Measurements from ENCODE around the gene ABCB11. TPM values are rescaled to one million over a fixed set of nuclear protein-coding genes. Genes with fewer than 3 reads are reported as not detected.

Gene ABCB11
- total RNA-seq, 1 donor, result not detected

- no peak for DNase-seq (ENCODE audit: low read depth)
- TF ChIP-seq, protein P1, sequence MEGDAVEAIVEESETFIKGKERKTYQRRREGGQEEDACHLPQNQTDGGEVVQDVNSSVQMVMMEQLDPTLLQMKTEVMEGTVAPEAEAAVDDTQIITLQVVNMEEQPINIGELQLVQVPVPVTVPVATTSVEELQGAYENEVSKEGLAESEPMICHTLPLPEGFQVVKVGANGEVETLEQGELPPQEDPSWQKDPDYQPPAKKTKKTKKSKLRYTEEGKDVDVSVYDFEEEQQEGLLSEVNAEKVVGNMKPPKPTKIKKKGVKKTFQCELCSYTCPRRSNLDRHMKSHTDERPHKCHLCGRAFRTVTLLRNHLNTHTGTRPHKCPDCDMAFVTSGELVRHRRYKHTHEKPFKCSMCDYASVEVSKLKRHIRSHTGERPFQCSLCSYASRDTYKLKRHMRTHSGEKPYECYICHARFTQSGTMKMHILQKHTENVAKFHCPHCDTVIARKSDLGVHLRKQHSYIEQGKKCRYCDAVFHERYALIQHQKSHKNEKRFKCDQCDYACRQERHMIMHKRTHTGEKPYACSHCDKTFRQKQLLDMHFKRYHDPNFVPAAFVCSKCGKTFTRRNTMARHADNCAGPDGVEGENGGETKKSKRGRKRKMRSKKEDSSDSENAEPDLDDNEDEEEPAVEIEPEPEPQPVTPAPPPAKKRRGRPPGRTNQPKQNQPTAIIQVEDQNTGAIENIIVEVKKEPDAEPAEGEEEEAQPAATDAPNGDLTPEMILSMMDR (IDR thresholded peaks at IDR 0.05; ENCODE audit: insufficient read depth, low read length), result no peak
- no peak overlapping the region for H3K4me3 ChIP-seq (ENCODE audit: low read depth, low read length)
Observed at GRCh38 chr2:168981651-168982050, 49.5 kb downstream of the ABCB11 start.

DNA sequence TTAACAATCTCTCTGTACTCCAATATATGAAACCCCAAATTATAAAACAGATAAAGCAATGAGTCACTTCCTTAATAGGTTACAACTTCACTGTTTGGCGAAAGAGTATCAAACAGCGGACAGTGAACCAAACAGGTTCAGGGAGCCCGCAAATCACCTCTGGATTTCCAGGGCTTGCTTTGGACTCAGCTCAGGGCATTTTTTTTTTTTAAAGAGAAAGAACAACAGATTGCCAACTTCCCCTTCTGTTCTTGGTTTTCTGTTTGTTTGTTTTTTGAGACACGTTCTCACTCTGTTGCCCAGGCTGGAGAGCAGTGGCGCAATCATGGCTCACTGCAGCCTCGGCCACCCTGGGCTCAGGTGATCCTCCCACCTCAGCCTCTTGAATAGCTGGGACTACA is 52.7 kb downstream of the ABCB11 start:
- H3K4me3 ChIP-seq (ENCODE audit: low read depth, low read length), result no peak overlapping the region
- no peak for DNase-seq (ENCODE audit: low read depth)
- TF ChIP-seq, protein P1 (IDR thresholded peaks at IDR 0.05; ENCODE audit: insufficient read depth, low read length), result no peak

DNA sequence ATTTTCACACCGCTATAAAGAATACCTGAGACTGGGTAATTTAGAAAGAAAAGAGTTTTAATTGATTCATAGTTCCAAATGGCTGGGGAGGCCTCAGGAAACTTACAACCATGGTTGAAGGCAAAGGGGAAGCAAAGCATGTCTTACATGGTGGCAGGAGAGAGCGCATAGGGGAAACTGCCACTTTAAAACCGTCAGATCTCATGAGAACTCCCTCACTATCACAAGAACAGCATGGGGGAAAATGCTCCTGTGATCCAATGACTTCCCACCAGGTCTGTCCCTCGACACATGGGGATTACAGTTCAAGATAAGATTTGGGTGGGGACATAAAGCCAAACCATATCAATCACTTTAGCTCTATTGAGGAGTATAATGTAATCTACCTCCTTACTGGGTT is 53.5 kb downstream of the ABCB11 start:
- TF ChIP-seq, protein P1 (IDR thresholded peaks at IDR 0.05; ENCODE audit: insufficient read depth, low read length), result no peak
- H3K4me3 ChIP-seq (ENCODE audit: low read depth, low read length), result no peak overlapping the region
- no peak for DNase-seq (ENCODE audit: low read depth)

DNA sequence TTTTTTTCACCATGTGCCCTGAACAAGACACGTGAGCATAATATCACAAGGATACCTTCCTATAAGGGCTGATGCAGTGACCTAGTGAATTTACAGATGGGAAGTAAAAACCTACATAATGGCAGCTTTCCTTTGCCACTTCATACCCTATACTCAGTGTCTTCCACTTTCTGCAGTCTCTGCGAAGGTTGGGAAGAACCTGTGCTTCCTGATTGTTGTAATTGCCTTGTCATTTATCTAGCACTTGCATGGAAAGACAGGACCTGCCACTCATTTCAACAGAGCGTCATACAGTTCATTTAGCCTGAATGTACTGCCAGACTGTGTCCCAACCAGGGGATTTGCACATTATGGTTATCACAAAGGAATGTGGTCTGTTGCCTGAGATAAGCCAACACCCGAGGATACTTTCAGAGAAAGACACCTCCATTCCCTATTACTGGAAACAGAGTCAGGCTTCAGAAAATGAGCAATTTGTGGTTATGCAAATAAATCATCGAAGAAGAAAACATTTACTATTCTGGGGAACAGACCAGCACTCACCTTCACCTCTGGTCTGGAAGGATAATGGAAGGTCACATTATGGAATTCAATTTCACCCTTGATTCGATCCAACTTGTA is 55.0 kb downstream of the ABCB11 start:
- TF ChIP-seq, protein P1 (IDR thresholded peaks at IDR 0.05; ENCODE audit: insufficient read depth, low read length), result no peak
- no peak for DNase-seq (ENCODE audit: low read depth)
- H3K4me3 ChIP-seq (ENCODE audit: low read depth, low read length), result no peak overlapping the region

GRCh38 chr2:168974428-168974827 is 56.7 kb downstream of the ABCB11 start:
- TF ChIP-seq, protein P1 (IDR thresholded peaks at IDR 0.05; ENCODE audit: insufficient read depth, low read length), result no peak
- H3K4me3 ChIP-seq (ENCODE audit: low read depth, low read length), result no peak overlapping the region
- no peak for DNase-seq (ENCODE audit: low read depth)

DNA sequence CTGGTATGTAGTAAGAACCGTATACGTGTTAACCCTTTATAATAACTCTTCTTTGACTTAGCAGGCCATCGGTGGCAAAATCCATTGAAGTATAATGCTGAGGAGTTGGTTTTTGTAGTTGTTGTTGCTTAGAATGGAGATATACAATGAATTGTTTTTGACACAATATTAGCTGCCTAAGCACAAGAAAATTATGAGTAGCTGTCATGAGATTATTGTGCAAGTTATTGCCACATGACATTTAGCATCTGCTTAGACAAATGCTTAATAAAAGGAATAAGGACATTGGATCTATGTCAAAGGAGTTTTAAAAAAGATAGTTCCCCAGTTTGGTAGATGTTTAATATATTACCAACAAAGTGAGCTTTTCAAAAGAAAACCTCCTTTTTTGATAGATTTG is 59.9 kb downstream of the ABCB11 start:
- no peak for DNase-seq (ENCODE audit: low read depth)
- TF ChIP-seq, protein P1 (IDR thresholded peaks at IDR 0.05; ENCODE audit: insufficient read depth, low read length), result no peak
- H3K4me3 ChIP-seq (ENCODE audit: low read depth, low read length), result no peak overlapping the region

- TF ChIP-seq, protein P1 (IDR thresholded peaks at IDR 0.05; ENCODE audit: insufficient read depth, low read length), result no peak
- H3K4me3 ChIP-seq (ENCODE audit: low read depth, low read length), result no peak overlapping the region
- DNase-seq (ENCODE audit: low read depth), result no peak
Observed at GRCh38 chr2:168970711-168971233, 60.4 kb downstream of the ABCB11 start.

All from fibroblast of the aortic adventitia (primary cell).